Astrocyte of the spinal cord (primary cell): ENCODE data around the gene TBX1.

Experiments used
- DNase-seq: peaks from one replicate; pipeline ENCODE4 v3.0.0; 2011; ENCODE audit warnings: low read depth, low spot score
- H3K4me3 ChIP-seq: 2 replicates; pipeline ENCODE4 v1.5.1; 2011; ENCODE audit warnings: low read depth, mild to moderate bottlenecking, low read length, moderate library complexity
- CTCF ChIP-seq: IDR thresholded peaks from 2 replicates; pipeline ENCODE4 v1.5.1; 2012; ENCODE audit warnings: low read depth, mild to moderate bottlenecking, low read length, inconsistent platforms
- in situ Hi-C: cut with HindIII; loops from 2 replicates; pipeline ENCODE4 v1.10.0; 2017; ENCODE audit warnings: low sequenced_read_pairs

The TBX1 gene

GRCh38 chr22:19811811-19812771 is 51.5 kb downstream of the TBX1 start:
- TF ChIP-seq CTCF, result no peak
- DNase-seq, result no peak
- no peak overlapping the region for H3K4me3 ChIP-seq
- in situ Hi-C loops, result no loop called here

- no peak for TF ChIP-seq CTCF
- H3K4me3 ChIP-seq, result no peak overlapping the region
- in situ Hi-C loops, result no loop called here
- no peak for DNase-seq
These were observed 52.3 kb downstream of the TBX1 start for GRCh38 chr22:19812910-19813309.

GRCh38 chr22:19814428-19814827 is 53.9 kb downstream of the TBX1 start:
- no peak for TF ChIP-seq CTCF
- in situ Hi-C loops, result no loop called here
- H3K4me3 ChIP-seq, result no peak overlapping the region
- DNase-seq, result no peak

DNA sequence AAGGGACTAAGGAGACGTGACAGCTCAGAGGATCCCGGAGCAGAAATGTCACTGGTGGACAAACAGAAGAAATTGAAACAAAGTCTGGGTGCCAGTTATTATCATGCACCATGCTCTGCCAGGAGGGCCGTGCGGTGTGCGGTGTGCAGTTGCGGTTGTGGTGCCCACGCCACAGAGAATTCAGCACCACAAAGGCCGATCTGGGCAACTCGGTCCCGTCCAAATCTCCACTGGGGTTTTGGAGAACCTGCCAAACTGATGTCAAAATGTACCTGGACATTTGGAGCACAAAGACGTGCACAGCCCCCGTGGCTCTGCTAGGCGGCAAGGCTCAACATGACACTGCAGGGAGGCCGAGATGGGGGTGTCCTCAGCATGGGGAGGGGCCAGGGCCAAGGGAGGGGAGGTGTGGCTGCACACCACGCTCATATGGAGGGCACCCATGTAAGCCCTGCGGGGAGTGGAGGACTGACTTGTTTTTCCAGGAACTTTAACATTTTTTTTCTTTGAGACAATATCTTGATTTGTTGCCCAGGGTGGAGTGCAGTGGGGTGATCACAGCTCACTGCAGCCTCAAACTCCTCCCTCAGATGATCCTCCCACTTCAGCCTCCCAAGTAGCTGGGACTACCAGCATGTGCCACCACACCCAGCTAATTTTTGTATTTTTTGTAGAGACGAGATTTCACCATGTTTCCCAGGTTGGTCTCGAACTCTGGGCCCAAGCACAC is 54.7 kb downstream of the TBX1 start:
- DNase-seq, result no peak
- no peak for TF ChIP-seq CTCF
- H3K4me3 ChIP-seq, result no peak overlapping the region
- in situ Hi-C loops, result no loop called here

DNA sequence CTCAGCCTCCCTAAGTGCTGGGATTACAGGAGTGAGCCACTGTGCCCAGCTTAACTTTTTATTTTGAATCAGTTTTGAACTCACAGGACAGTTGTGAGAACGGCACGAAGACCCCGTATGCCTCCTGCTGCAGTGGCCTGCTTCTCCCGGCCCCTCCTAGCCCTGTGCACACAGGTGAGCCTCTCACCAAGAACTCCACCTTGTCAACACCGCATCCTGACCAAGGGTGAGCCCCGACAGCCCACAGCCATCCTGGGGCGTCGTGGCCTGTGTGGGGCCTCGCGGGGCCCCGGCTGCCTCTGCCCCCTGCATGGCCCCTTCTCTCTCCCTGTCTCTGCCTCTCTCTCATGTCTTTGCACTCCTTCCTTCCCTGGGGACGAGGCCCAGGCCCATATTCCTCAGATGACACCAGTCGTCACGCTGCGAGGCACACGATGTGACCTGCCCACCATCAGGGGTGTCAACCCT is 55.3 kb downstream of the TBX1 start:
- no peak for TF ChIP-seq CTCF
- DNase-seq, result no peak
- in situ Hi-C loops, result no loop called here
- no peak overlapping the region for H3K4me3 ChIP-seq

GRCh38 chr22:19816372-19817119 is 56.0 kb downstream of the TBX1 start:
- DNase-seq, result no peak
- H3K4me3 ChIP-seq, result no peak overlapping the region
- no peak for TF ChIP-seq CTCF
- in situ Hi-C loops, result no loop called here
